ENCODE measurements around the gene SCEL.
"Not testable (repeated sequence)": the region's sequence is repeated elsewhere in the genome, so short reads cannot be mapped to it uniquely, and the experiment has no call there.

Gene SCEL

DNA sequence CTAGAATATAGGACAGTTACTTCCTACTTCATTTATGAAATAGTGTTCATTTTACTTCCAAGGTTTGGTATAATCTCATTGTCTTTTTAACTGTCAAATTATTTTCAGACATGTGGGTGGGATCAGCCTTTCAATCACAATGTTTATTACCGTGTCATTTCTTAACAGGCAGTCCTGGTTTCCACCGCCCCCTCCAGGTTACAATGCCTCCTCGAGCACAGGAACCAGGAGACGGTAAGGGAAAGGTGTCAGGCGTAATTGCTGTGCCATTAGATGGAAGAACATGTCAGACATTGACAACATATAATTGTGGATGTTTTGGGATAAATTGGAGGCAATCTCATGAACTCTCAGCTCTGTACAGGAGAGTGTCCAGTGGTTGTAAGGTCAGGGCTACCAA lies 36.5 kb downstream of the SCEL start:
- DNase-seq, result no peak

DNA sequence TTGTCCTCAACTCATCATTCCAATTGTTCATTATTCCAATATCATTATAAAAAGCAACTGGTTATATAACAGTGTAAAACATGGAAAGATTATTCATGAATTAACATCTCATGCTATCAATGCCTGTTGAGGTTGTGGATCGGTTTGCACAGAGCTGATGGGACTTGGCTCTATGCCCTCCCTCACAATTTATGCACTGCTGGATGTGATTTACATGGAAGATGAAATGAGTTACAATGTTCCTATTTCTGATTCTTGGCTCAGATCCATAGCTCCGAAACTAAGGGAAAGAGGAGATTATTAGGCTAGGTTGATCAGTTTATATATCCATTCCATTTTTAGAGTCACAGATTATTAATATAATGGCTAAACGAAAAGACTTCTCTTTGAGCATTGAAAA lies 38.6 kb downstream of the SCEL start:
- no peak for DNase-seq

DNA sequence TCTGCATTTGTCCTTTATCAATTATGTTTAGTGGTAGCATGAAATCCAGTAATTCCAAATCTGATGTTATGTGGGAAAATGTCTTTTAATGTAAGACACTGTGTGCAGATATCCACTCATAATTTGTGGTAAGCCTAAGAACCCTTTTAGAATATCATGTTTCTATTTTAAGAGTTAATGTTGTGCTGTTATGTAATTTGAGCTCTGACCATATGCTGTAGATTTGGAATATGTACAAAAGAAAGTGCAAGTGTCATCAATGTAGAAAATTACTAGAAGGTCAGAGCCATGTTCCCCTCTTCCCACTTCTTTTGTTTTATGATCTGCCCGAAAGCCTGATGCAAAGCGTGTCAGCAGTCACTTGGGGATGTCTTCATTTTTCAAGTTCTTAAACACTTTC lies 44.5 kb downstream of the SCEL start:
- DNase-seq, result no peak

DNA sequence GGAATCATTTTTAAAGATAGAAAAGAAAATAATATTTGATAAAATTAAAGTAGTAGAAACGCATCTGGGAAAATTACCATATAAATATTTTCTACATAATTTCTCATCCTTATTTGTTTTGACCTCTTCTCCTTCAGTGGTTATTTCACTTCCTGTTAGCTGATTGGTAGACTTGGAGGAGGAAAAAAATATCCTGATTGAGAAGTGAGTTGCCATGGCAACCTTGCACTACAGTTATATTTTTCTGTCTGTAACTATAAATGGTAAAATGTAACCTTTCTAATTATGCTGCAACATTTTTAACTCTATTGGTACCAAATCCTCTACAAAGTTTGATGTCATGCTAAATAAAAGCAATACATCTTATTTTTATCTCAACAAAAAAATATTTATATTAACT lies 45.2 kb downstream of the SCEL start:
- DNase-seq, result no peak

DNA sequence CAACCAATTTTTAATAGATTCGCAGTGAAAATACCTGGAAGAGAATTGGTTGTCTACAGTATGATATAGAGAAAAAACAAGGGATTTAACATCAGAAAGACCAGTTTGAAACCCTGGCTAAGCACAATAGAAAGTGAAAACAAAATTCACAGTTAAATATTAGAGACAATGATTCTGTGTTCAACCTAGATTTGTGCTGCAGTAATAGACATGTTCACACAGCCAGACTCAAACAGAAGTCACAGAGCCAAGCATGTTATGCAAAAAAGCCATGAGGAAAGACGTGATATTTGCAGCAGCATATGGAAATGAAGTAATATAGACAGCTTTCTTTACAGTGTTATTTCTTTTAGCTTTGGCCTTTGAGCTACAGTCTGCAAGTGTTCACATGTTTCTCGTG lies 48.1 kb downstream of the SCEL start:
- DNase-seq, result no peak

DNA sequence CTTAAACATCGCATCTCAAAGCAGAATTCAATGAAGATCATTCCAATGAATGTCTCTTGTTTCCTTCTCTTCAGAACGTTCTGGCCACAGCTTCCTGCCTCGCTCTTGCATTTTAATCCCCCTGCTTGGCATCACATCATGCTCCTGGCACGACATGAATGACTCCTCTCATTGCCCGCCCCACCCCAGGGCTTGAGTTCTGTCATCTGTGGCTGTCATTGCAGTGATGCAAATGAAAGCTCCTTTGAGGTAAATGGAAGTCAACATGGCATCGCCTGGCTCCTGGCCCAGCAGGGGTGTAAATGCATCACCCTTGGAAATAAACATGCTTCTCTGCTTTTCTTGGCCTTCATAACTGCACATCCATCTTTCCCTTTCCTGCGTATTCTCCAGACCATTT lies 48.6 kb downstream of the SCEL start:
- DNase-seq, result no peak

DNA sequence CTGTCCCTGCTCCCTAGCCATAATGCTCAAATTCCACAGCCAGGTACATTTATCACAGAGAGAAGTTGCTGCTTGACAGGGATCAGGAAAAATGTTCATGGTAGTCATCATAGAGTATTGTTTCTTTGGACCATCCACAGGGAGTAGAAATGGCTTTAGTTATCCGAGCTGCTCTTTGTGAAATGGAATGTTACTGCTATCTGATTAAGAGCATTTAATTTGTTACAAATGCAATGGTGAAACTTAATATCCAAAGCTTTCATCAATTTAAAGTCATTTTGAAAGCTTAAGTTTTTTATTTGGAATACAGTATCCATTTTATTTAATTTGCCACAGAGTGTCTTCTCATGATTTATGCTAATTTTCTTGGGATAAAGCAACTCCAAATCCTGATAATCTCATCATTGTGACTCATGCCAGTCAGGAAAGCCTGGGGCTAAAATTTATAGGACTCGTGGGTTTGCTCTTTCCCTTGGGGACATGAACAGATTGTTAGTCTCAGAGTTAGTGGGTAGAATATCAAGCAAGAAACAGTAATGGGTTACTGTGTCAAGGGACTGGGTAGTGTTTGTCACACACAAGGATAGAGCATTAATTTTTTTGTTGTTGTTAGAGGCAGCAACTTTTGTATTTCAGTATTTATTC lies 59.8 kb downstream of the SCEL start:
- no peak for DNase-seq

DNA sequence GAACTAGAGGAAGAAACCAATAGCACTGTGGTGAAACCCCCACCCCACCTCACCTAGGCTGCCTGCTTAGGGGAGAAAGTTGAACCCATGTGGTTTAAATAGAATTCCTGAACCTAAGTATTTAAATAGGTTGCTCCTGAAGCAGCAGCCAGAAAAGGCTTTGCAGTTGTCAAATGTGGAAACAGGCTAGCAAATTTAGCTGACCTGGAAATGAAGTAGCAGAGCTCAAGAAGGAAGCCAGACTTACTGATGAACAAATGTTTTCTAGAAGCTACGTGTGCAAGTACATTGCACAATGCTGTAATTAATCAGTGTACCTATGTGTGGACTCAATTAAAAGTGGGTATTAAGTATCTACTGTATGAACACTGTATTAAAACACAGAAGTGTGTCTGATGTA lies 61.3 kb downstream of the SCEL start:
- DNase-seq, result no peak

DNA sequence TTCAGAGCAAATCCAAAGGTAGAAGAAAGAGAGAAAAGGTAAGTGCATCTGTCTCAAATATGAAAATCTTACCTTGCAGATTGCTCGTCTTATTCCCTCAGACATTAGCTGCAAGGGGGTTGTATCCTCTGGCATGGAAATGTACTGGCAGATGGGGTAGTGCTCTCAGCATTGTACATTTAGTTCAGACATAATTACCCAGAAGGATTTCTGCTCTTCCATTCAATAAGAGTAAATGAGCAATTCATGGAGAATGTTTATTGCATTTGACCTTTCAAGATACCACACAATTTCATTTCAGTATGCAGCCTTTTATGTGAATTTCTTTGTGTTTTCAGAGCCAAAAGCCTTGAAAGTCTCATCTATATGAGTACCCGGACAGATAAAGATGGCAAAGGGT lies 63.8 kb downstream of the SCEL start:
- DNase-seq, result no peak

DNA sequence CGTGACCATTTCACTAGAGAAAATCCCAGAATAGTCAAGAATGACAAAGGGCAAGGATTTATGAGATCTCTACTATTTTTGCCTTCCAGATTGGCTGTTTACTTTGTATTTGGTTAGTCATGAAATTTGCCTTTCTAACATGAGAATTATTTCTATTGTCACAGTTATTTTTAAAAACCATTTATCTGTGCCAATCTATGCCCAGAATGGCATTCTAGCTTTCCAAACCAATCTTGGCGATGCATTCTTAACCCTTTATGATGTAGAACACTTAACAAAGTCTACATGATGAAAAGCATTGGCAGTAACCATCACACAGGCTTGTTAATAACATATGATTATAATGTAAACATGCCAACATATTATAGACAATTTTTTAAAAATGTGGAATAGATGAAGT lies 65.2 kb downstream of the SCEL start:
- DNase-seq, result no peak

DNA sequence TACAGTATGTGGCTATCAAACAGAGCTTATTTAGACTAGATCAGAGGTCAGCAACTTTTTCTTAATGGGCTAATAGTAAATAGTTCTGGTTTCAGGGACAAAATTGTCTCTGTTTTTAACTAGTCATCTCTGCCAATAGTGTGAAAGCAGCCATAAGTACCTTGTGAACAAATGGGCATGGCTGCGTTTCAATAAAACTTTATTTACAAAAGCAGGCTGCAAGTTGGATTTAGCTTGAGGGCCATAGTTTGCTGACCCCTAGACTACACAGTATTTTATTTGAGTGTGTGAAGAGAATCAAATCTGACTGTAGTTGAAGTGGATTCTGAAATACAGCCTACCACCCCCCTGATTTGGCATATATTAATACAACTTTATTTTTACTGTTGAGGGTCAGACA lies 75.6 kb downstream of the SCEL start:
- no peak for DNase-seq

DNA sequence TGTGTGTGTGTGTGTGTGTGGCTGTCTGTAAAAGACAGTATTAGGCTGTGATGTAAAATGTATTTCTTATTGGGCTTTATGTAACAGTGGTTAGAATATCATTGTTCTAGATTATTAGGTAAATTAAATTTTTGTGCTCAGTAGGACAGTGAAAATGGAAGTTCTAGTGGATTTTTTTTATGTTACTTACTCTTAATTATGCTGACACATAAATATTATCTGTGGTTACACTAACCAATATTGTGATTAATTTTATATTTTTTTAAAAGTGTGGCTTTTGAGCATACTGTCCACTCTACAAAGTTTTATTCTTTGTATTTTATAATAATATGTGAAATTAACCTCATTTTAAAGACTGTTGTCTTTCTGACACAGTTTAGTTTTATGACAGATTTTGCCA lies 80.5 kb downstream of the SCEL start:
- DNase-seq, result no peak

DNA sequence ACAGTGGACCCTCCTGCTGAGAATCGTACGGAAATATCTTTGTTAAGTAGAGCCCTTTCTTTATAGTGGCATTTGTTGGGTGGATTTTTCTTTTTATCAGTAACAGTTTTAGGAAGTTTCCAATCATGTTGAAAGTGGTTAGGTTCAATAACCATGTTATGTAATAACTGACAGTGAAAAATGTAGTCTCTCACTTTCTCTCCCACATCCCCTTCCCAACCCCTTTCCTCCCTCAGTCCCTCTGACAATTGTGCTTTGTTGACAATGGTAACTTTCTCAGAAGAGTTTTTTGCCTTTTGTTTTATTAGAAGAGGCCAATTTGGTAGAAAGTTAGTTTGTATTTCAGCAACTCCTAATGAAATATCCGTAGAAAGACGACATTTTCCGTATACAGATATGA lies 84.1 kb downstream of the SCEL start:
- DNase-seq, result no peak

DNA sequence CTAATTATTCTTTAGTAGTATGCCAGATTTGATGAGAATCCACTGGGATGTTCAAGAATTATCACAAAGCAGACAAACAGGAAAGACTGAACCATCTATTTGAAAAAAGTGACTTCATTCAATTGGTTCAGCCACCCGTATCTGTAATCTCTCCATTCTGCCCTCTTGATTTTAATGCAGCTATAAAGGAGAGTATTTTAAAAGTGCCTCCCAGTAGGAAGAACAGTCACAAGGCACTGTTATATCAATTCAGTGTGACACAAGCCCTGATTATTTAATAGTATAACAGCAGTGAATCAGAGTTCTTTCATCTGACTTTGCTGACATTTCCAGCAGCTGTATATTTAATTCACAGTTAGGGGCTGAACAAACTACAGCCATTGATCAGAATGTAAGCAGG lies 84.6 kb downstream of the SCEL start:
- no peak for DNase-seq

DNA sequence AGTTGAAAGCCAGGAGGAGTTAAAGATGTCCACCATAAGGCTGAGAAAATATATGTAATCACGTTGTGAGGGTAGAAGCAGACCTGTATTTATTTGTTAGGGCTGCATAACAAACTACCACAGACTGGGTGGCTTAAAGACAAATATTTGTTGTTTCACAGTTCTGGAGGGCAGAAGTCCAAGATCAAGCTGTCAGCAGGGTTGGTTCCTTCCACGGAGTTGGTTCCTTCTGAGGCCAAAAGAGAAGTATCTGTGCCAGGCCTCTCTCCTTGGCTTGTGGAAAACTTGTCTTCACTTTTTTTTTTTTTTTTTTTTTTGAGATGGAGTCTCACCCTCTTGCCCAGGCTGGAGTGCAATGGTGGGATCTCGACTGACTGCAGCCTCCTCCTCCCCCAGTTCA lies 88.3 kb downstream of the SCEL start:
- no peak for DNase-seq

DNA sequence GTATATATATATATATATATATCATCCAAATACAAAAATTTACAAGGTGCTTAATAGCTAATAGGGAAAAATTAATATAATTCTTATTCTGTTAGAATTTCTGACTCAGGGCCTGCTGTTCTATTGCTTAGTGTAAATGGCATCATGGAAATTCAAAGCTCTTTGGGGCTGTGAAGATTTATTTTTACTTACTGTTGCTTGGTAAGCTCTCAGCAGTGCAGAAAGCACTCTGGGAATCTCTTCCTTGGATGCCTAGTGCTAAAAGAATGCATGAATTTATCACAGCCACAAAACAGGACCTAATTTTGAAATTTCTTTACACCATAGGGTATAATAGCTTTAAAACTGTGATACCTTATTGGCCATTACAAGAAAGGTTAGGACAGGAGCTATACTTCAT lies 92.7 kb downstream of the SCEL start:
- no peak for DNase-seq

DNA sequence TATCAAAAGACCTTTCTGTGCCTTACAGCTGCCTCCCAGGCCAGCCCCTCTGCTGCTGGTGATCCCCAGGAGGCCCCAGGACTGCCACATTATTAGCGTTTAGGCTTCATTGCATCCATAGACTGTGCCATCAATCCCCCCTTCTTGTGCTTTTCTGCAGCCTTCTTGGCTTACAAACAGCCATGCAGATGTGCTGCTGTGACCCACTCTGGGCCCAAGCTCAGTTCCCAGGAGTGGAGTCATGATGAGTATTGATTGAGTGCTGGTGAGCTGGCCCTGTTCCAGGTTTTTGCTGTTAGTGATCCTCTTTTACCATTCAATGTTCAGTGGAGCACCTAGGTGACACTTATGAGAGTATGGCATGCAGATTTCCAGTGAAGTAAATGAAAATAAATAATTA lies 102.1 kb downstream of the SCEL start:
- DNase-seq, result no peak

DNA sequence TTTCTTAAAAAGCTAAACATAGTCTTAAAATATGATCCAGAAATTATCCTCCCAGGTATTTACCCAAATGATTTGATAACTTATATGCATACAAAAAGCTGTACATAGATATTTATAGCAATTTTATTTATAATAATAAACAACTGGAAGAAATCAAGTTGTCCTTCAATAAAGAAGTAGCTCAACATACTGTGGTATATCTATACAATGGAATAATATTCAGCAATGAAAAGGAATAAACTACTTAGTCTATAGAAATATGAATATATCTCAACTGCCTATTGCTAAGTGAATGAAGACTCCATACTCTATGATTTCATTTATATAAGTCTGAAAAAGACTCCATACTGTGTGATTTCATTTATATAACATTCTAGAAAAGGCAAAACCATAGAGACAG lies 114.9 kb downstream of the SCEL start:
- no peak for DNase-seq

DNA sequence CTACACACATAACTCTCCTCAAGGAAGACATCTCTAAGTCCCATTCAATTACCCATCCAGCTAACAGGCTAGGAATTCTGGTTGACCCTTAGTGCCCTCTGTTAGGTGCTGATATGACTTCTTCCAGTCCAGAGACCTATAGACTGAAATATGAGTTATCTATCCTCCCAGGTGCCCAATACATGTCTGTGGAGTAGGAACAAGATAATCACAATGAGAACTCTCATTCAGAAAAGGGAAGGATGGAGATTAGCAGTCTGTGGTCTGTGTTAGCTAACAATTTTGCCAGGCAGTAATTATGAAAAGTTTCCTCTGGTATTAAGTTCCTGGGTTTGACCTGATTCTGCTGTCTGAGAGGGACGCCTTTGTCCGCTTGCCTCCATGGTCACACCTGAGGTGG lies 117.8 kb downstream of the SCEL start:
- no peak for DNase-seq

DNA sequence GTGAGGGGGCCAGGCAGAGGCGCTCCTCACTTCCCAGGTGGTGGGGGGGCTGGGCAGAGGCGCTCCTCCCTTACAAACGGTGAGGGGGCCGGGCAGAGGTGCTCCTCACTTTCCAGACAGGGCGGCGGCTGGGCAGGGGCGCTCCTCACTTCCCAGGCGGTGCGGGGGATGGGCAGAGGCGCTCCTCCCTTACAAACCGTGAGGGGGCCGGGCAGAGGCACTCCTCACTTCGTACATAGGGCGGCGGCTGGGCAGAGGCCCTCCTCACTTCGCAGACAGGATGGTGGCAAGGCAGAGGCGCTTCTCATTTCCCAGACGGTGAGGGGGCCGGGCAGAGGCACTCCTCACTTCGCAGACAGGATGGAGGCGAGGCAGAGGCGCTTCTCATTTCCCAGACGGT lies 124.5 kb downstream of the SCEL start:
- DNase-seq, result not testable (repeated sequence)

DNA sequence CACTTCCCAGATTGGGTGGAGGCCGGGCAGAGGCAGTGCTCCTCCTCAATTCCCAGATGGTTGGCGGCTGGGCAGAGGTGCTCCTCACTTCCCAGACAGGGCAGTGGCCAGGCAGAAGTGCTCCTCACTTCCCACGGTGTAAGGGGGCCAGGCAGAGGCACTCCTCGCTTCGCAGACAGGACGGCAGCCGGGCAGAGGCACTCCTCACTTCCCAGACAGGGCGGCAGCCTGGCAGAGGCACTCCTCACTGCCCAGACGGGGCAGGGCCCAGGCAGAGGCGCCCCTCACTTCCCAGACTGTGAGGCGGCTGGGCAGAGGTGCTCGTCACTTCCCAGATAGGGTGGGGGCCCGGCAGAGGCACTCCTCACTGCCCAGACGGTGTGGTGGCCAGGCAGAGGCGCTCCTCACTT lies 125.3 kb downstream of the SCEL start:
- DNase-seq, result no peak

DNA sequence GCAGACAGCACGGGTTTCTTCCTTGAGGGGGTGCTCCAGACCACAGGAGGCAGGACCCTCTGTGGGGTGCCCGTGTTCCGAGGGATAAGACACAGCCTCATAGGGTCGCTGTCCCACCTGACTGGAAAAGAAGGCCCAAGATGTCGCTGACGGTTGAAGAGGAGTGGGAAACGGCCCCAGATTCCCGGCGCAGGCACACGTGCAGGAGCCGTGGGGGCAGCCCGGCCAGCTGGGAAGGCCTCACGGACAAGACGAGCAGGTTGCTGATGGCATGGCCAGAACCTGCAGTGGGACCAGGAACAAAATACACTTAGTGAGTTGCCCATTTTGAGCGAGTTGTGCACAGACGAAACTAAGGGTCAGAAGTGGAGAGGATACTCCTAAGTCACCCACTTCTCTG lies 126.8 kb downstream of the SCEL start:
- DNase-seq, result not testable (repeated sequence)

DNA sequence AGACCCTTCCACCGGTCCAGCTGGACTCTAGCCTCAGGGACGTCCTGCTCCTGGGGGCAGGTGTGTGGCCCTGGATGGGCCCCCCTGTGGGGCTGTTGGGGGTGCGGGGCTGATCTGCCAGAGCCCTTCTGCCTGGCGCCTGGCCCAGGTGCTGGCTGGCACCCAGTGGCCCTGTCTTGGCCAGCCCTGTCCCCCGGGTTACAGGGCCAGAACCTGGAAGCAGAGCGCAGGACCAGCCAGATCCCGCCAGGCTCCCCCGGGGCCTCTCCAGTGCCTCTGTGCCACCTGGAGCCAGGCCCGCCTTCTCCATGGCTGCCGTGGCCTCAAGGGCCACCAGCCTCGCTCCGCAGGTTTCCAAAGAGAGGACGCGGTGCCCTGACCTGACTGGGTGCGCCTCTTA lies 127.3 kb downstream of the SCEL start:
- DNase-seq, result not testable (repeated sequence)

DNA sequence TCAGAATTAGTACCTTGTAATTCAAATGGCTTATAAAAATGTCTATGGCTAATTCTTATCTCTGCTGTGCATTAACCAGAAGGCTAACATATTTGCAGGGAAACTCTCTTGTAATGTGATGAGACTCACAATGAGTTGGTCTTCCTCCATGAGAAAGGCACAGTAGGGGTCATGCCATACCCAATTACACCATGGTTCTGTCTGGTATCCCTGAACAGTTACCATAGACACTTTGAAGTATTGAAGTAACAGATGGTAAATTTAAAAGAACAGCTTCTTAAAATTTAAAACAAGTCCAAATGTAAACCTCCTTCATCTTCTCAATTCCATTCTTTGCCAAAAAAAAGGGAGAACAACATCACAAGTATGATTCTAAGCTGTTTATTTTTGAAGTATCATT lies 139.3 kb downstream of the SCEL start:
- no peak for DNase-seq

DNA sequence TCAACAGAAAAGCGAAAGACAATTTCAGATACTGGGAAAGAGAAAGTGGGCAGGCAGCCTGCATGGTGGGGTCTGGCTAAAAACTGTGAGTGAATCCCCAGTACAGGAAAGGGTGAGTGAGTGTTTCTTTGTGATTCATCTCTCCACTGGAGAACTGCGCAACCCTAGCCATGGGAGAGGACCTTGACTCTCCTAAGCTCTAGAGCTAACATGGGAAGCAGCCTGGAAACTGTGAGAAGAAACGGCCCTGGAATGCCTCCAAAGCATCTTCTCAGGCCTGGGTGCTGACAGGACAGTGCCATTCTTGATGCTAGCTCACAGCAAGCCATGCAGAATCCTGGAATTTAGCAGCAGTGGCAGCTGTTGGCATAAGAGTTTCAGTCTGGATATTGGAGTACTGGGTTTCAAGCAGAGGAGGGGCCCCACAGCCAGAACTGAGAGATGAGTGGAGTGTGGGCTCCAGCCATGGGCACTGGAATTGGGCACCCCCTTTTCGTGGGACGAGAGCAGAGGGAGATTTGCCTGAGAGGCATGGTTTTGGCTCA lies 143.3 kb downstream of the SCEL start:
- no peak for DNase-seq

DNA sequence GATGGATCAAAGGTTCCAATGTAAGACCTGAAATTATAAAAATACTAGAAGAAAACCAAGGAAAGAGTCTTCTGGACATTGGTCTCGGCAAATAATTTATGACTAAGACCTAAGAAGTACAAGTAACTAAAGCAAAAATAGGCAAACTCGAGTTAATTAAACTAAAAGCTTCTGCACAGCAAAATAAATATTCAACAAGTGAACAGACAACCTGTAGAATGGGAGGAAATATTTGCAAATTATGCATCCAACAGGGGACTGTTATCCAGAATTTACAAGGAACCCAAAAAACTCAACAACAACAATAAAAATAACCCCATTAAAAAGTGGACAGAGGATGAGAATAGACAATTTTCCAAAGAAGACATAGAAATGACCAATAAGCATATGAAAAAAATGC lies 152.3 kb downstream of the SCEL start:
- no peak for DNase-seq
